GM12874 (cell line): Measurements from ENCODE around the gene IFIT2.

Experiments used
- TF ChIP-seq, protein P1 (sequence below): IDR thresholded peaks from 2 replicates; pipeline ENCODE4 v1.5.1; 2011; ENCODE audit warnings: low read depth, mild to moderate bottlenecking, control low read depth, low read length, moderate library complexity; ENCODE audit not compliant: insufficient read depth

IFIT2 gene

DNA sequence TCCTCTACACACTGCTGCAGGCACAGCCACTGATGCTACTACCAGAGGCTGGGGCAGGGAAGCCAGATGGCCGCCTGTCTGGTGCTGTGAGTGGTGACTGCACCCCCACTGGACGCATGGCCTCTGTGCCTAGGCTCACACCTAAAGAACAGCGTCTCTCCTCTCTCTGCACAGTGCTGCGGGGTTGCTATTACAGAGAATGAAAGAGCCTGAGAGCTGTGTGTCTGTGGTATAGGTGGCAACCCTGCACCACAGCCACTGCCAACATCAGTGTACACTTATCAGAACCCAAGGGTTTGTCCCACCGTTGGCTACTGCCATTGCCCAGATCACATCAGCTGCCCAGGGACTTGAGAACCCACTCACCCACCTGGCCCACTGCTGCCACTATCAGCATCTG lies 4.1 kb upstream of the IFIT2 start:
- TF ChIP-seq, protein P1, sequence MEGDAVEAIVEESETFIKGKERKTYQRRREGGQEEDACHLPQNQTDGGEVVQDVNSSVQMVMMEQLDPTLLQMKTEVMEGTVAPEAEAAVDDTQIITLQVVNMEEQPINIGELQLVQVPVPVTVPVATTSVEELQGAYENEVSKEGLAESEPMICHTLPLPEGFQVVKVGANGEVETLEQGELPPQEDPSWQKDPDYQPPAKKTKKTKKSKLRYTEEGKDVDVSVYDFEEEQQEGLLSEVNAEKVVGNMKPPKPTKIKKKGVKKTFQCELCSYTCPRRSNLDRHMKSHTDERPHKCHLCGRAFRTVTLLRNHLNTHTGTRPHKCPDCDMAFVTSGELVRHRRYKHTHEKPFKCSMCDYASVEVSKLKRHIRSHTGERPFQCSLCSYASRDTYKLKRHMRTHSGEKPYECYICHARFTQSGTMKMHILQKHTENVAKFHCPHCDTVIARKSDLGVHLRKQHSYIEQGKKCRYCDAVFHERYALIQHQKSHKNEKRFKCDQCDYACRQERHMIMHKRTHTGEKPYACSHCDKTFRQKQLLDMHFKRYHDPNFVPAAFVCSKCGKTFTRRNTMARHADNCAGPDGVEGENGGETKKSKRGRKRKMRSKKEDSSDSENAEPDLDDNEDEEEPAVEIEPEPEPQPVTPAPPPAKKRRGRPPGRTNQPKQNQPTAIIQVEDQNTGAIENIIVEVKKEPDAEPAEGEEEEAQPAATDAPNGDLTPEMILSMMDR: no peak

DNA sequence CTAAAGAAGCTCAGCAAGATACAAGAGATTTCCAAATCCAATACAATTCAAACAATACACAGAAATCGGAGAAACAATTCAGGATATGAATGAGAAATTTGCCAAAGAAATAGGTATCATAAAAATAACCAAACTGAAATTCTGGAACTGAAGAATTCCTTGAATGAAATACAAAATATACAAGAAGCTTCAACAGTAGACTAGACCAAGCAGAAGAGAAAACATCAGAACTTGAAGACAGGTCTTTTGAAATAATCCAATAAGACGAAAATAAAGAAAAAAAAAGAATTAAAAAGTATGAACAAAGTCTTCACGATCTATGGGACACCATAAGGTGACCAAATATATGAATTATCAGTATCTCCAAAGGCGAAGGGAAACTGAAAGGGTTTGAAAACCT lies 2.8 kb upstream of the IFIT2 start:
- TF ChIP-seq, protein P1: no peak

- TF ChIP-seq, protein P1: no peak
These were observed 614 bp upstream of the IFIT2 start for GRCh38 chr10:89301232-89301631.

GRCh38 chr10:89302625-89303024 lies 779 bp downstream of the IFIT2 start:
- TF ChIP-seq, protein P1: no peak

- TF ChIP-seq, protein P1: no peak
These were observed 1.3 kb downstream of the IFIT2 start for GRCh38 chr10:89303161-89303560.

GRCh38 chr10:89304026-89304425 lies 2.2 kb downstream of the IFIT2 start:
- TF ChIP-seq, protein P1: no peak

DNA sequence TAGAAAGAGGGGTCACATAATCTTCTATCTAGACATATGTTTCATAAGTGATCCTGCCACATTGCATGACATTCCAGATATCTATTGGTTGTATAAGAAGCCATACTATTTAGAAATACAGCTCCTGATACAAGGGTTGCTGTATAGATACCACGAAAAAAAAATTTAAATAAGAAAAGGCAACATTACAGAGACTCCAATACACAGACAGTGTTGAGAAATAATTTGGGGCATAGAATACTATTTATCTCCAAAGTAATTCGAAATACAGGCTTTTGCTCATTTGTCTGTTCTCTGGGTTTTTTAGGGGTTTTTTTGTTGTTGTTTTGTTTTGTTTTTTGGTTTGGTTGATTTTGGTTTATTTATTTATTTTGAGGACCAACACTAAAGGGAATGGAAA lies 2.6 kb downstream of the IFIT2 start:
- TF ChIP-seq, protein P1: no peak

GRCh38 chr10:89304925-89305324 lies 3.1 kb downstream of the IFIT2 start:
- TF ChIP-seq, protein P1: no peak
